Measurements from ENCODE around the gene BCAR1. TPM values are rescaled to one million over a fixed set of nuclear protein-coding genes. Genes with fewer than 3 reads are reported as not detected.
"Not testable (repeated sequence)": the region's sequence is repeated elsewhere in the genome, so short reads cannot be mapped to it uniquely, and the experiment has no call there.

The BCAR1 gene
- total RNA-seq, 2 donors from 2014 or later, result 110 to 130 TPM

DNA sequence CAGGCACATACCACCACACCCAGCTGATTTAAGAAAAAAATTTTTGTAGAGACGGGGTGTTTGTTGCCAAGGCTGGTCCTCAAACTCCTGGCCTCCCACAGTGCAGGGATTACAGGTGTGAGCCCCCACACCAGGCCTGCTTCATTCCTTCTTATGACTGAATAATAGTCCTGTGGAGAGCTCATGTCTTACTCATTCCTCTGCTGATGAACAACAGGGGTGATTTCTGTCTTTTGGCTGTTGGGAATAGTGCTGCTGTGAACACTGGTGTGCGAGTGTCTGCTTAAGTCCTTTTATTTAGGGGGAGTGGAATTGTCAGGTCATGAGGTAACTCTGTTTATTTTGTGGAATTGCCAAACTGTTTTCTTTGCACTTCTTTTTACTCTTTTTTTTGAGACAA, 35.3 kb downstream of the BCAR1 start:
- TF ChIP-seq, protein P1, sequence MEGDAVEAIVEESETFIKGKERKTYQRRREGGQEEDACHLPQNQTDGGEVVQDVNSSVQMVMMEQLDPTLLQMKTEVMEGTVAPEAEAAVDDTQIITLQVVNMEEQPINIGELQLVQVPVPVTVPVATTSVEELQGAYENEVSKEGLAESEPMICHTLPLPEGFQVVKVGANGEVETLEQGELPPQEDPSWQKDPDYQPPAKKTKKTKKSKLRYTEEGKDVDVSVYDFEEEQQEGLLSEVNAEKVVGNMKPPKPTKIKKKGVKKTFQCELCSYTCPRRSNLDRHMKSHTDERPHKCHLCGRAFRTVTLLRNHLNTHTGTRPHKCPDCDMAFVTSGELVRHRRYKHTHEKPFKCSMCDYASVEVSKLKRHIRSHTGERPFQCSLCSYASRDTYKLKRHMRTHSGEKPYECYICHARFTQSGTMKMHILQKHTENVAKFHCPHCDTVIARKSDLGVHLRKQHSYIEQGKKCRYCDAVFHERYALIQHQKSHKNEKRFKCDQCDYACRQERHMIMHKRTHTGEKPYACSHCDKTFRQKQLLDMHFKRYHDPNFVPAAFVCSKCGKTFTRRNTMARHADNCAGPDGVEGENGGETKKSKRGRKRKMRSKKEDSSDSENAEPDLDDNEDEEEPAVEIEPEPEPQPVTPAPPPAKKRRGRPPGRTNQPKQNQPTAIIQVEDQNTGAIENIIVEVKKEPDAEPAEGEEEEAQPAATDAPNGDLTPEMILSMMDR (IDR thresholded peaks at IDR 0.05), result no peak
- Histone ChIP-seq H3K4me1 (no peaks in the 10 kb centered on the region), H3K27ac (no peak overlapping the region), H3K4me3 (no peak overlapping the region), H3K36me3 (no peaks in the 10 kb centered on the region), H3K9ac (ENCODE audit: low read depth in 2 of 2, low read length in 2 of 2) (no peak overlapping the region), H3K9me3 (no peaks in the 10 kb centered on the region), H3K27me3 (no peaks in the 10 kb centered on the region)
- intact Hi-C loops (cut with DNase I), result no loop called here
- no peak for DNase-seq

DNA sequence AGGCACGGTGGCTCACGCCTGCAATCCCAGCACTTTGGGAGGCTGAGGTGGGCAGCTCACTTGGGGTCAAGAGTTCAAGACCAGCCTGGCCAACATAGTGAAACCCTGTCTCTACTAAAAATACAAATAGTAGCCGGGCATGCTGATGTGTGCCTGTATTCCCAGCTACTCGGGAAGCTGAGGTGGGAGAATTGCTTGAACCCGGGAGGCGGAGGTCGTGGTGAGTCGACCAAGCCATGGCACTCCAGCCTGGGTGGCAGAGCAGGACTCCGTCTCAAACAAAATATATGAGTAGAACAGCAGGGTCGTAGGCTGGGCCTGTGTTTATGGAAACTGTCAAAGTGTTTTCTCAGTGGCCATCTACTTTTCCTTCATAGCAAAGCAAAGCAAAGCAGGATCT, 40.1 kb downstream of the BCAR1 start:
- DNase-seq; intact Hi-C loops (cut with DNase I); H3K27ac ChIP-seq; H3K9me3 ChIP-seq; H3K9ac ChIP-seq (ENCODE audit: low read depth in 2 of 2, low read length in 2 of 2); H3K4me3 ChIP-seq; H3K27me3 ChIP-seq; H3K4me1 ChIP-seq; H3K36me3 ChIP-seq: not testable (repeated sequence)

DNA sequence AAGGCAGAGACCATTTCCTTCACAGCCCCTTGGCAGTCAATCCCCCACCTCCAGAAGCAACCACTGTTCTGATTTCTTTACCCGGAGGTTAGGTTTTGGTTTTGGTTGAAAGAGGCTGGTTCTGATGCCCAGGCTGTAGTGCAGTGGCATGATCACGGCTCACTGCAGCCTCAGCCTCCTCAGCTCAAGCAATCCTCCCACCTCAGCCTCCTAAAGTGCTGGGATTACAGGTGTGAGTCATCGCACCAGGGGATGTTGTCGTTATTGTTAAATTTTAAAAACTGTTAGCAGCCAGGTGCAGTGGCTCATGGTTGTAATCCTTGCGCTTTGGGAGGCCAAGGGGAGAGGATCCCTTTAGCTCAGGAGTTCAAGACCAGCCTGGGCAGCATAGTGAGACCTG, 41.5 kb downstream of the BCAR1 start:
- H3K36me3 ChIP-seq, result no peaks in the 10 kb centered on the region
- H3K9ac ChIP-seq (ENCODE audit: low read depth in 2 of 2, low read length in 2 of 2), result no peak overlapping the region
- H3K9me3 ChIP-seq, result no peaks in the 10 kb centered on the region
- H3K4me3 ChIP-seq, result no peak overlapping the region
- no peaks in the 10 kb centered on the region for H3K4me1 ChIP-seq
- TF ChIP-seq, protein P1 (IDR thresholded peaks at IDR 0.05), result no peak
- H3K27me3 ChIP-seq, result no peaks in the 10 kb centered on the region
- DNase-seq, result no peak
- H3K27ac ChIP-seq, result no peak overlapping the region
- intact Hi-C loops (cut with DNase I), result no loop called here

DNA sequence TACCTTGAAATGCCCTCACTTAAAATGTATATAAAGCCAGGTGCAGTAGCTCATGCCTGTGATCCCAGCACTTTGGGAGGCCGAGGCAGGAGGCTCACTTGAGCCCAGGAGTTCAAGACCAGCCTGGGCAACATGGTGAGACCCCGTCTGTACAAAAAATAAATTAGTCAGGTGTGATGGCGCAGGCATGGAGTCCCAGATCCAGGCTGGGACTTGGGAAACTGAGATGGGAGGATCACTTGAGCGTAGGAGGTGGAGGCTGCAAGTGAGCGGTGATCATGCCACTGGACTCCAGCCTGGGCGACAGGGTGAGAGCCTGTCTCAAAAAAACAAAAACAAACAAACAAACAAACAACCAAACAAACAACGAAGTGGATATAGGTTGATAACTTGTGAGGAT, 41.9 kb downstream of the BCAR1 start:
- H3K36me3 ChIP-seq; H3K4me3 ChIP-seq; intact Hi-C loops (cut with DNase I); H3K4me1 ChIP-seq; H3K27me3 ChIP-seq; DNase-seq; H3K27ac ChIP-seq; H3K9ac ChIP-seq (ENCODE audit: low read depth in 2 of 2, low read length in 2 of 2); H3K9me3 ChIP-seq: not testable (repeated sequence)

DNA sequence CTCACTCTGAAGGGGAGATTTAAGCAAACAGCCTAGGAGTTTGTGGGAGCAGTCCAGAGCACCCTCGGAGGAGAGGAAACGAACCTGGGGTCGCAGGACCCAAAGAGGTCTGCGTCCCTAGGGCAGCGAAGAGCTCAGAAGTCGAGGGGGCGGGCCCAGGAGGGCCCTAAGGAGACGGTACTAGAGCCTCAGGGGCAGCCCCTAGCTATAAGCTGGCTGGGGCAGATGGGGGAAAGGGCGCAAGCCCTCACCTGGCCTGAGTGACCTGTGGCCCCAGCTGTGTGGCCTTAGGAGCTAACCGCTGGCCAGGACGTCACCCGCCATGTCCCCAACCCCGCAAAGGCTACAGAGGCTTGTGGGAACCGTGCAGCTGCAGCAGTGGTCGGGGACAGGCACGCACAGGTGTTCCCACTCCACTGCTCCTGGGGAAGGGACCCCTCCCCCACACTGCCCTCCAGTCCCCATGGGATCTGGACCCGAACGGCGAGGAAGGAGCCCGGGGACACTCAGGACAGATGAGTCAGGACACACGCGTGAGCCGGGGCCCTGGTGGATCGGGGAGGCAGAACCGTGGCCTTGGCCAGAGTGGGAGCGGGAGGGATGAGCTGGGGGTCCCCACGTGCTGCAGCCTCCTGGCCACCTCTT, 42.4 kb downstream of the BCAR1 start:
- Histone ChIP-seq H3K27ac (no peak overlapping the region), H3K4me1 (no peaks in the 10 kb centered on the region), H3K4me3 (no peak overlapping the region), H3K9me3 (no peaks in the 10 kb centered on the region), H3K27me3 (no peaks in the 10 kb centered on the region), H3K9ac (ENCODE audit: low read depth in 2 of 2, low read length in 2 of 2) (no peak overlapping the region), H3K36me3 (no peaks in the 10 kb centered on the region)
- TF ChIP-seq, protein P1 (IDR thresholded peaks at IDR 0.05), result no peak
- no peak for DNase-seq
- intact Hi-C loops (cut with DNase I), result no loop called here

DNA sequence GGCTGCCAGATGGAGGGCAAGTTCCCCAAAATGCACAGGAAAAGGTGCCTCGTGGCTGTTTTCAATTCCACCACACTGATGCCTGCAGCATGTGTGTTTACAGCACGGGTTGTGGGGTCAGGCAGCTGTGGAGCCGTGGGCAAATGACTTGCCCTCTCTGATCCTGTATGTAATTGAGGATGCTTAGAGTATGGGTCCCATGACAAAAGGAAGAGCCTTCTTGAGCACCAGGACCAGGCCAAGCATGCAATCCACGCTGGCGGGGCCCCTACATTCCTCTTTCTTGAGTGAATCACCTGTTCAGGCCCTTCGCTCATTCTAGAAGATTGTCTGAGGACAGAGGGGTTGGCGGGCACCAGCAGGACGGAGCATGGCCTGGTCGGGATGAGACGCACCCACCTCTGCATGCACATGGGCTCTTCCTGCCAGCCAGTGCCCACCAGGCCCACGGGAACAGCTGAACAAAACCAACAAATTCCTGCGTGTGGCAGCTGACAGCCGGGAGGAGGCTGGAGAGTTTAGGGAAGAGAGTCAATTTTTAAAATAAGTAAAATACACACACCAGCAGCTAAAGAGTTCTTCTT, 43.1 kb downstream of the BCAR1 start:
- H3K4me1 ChIP-seq, result no peaks in the 10 kb centered on the region
- intact Hi-C loops (cut with DNase I), result no loop called here
- TF ChIP-seq, protein P1 (IDR thresholded peaks at IDR 0.05), result no peak
- H3K4me3 ChIP-seq, result no peak overlapping the region
- H3K36me3 ChIP-seq, result no peaks in the 10 kb centered on the region
- no peak overlapping the region for H3K9ac ChIP-seq (ENCODE audit: low read depth in 2 of 2, low read length in 2 of 2)
- no peak overlapping the region for H3K27ac ChIP-seq
- no peaks in the 10 kb centered on the region for H3K27me3 ChIP-seq
- H3K9me3 ChIP-seq, result no peaks in the 10 kb centered on the region
- DNase-seq, result no peak

Data from colonic mucosa (tissue), 4 donors.